Cardiac muscle cell (in vitro differentiated cells and primary cell): ENCODE data around the gene VWA7. TPM values are rescaled to one million over a fixed set of nuclear protein-coding genes. Genes with fewer than 3 reads are reported as not detected.
"Not testable (repeated sequence)": the region's sequence is repeated elsewhere in the genome, so short reads cannot be mapped to it uniquely, and the experiment has no call there.

ENCODE experiments used
- DNase-seq, 2 donors: peaks; one replicate each; pipeline versions ENCODE4 v3.0.0 to v3.0.0-alpha.2; 2010 to 2017; ENCODE audit warnings: low read depth in 1 of 2, low spot score in 1 of 2
- H3K27ac ChIP-seq: fragments of 200-600 bp; sonication (generic); 2 replicates; pipeline ENCODE4 v1.5.1; 2016
- H3K27me3 ChIP-seq: fragments of 200-600 bp; sonication (generic); 2 replicates; pipeline ENCODE4 v1.6.0; 2016; ENCODE audit warnings: control low read depth
- H3K36me3 ChIP-seq: fragments of 200-600 bp; sonication (generic); 2 replicates; pipeline ENCODE4 v1.5.1; 2016; ENCODE audit warnings: control low read depth
- H3K4me1 ChIP-seq: fragments of 200-600 bp; sonication (generic); 2 replicates; pipeline ENCODE4 v1.8.1; 2017; ENCODE audit warnings: low read depth, mild to moderate bottlenecking, mixed run types
- H3K4me3 ChIP-seq: fragments of 200-600 bp; sonication (generic); 2 replicates; pipeline ENCODE4 v1.5.1; 2016; ENCODE audit warnings: mild to moderate bottlenecking
- H3K9me3 ChIP-seq: fragments of 200-600 bp; sonication (generic); 2 replicates; pipeline ENCODE4 v1.5.1; 2017; ENCODE audit warnings: low read depth, mild to moderate bottlenecking, control low read depth
- CTCF ChIP-seq: IDR thresholded peaks from 2 replicates; pipeline ENCODE4 v1.5.1; 2012; ENCODE audit warnings: low read depth, mild to moderate bottlenecking, low read length
- polyA plus RNA-seq: library from polyadenylated mRNA; unstranded; fragments of >200 nt; fragmentation: Nextera tagmentation; extraction: Ambion mirVana; gene quantifications from 2 replicates; pipeline ENCODE4 v1.2.1, GENCODE V29; 2016
- total RNA-seq: library from RNA; depleted of rRNA; stranded (reverse); fragments of >200 nt; gene quantifications from 2 replicates; pipeline ENCODE4 v1.2.3, GENCODE V29; 2016

VWA7 gene
- total and polyA plus RNA-seq, 2 experiments from 2014 or later = 9.9 to 24.7 TPM

DNA sequence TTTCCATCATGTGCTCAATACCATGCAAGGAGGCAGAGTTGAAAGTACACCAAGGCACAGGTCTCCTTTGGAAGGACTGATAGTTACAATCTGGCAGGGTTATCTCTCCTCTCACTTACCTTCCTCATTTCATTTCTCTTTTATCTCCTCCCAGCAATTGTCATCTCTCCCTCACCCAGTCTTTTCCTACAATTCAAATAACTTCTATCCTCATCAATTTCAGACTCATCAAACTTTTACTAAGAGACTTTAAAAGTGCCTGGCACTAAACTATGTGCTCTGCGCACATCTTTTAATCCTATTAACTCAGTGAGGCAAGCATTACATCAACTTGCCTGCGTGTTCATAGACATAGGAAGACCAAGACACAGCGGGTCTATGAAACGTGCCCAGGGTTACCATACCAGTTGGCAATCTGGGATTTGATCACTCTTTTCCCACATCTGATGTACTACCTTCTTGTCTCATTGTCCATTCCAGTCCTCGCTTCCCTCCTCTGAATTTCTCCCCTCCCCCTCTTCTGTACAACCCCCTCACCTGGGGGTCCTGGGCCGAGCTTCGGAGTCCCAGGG, 17.3 kb upstream of the VWA7 start:
- TF ChIP-seq CTCF = no peak
- H3K9me3 ChIP-seq = no peaks in the 10 kb centered on the region
- no peaks in the 10 kb centered on the region for H3K27me3 ChIP-seq
- H3K4me1 ChIP-seq = peaks cover 7% of the 10 kb centered on the region
- H3K4me3 ChIP-seq = peak overlapping the region; percentile 76
- peak in 1 of 2 donors; percentile 52 for DNase-seq
- peak overlapping the region; percentile 100 for H3K27ac ChIP-seq
- peaks cover 6% of the 10 kb centered on the region for H3K36me3 ChIP-seq

- H3K4me3 ChIP-seq = peak overlapping the region; percentile 76
- not testable (repeated sequence) for DNase-seq, H3K36me3 ChIP-seq, H3K27me3 ChIP-seq, H3K9me3 ChIP-seq, H3K27ac ChIP-seq, H3K4me1 ChIP-seq
These were observed 16.8 kb upstream of the VWA7 start for GRCh38 chr6:31793927-31794245.

GRCh38 chr6:31792761-31793171, 15.6 kb upstream of the VWA7 start:
- peaks cover 9% of the 10 kb centered on the region for H3K36me3 ChIP-seq
- no peaks in the 10 kb centered on the region for H3K9me3 ChIP-seq
- H3K27me3 ChIP-seq = no peaks in the 10 kb centered on the region
- H3K4me3 ChIP-seq = no peak overlapping the region
- peaks cover 7% of the 10 kb centered on the region for H3K4me1 ChIP-seq
- DNase-seq = peak in 1 of 2 donors; percentile 18
- H3K27ac ChIP-seq = no peak overlapping the region
- TF ChIP-seq CTCF = no peak

DNA sequence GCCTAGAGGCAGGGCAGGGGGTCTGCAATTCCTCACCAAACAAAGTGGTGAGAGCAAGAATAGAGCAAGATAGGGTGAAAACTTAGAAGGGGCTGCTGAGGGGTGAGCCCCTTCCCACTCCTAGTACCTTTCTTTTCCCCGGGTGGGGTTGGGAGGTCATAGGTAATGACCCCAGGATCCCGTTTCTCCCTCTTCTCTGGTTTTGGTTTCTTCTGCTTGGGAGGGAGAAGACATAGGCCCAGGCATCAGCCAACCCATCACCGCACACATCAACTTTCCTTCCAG, 14.9 kb upstream of the VWA7 start:
- Histone ChIP-seq H3K27ac (no peak overlapping the region), H3K4me3 (no peak overlapping the region), H3K4me1 (peaks cover 7% of the 10 kb centered on the region), H3K27me3 (no peaks in the 10 kb centered on the region), H3K36me3 (peaks cover 9% of the 10 kb centered on the region), H3K9me3 (no peaks in the 10 kb centered on the region)
- no peak for TF ChIP-seq CTCF
- no peak for DNase-seq

DNA sequence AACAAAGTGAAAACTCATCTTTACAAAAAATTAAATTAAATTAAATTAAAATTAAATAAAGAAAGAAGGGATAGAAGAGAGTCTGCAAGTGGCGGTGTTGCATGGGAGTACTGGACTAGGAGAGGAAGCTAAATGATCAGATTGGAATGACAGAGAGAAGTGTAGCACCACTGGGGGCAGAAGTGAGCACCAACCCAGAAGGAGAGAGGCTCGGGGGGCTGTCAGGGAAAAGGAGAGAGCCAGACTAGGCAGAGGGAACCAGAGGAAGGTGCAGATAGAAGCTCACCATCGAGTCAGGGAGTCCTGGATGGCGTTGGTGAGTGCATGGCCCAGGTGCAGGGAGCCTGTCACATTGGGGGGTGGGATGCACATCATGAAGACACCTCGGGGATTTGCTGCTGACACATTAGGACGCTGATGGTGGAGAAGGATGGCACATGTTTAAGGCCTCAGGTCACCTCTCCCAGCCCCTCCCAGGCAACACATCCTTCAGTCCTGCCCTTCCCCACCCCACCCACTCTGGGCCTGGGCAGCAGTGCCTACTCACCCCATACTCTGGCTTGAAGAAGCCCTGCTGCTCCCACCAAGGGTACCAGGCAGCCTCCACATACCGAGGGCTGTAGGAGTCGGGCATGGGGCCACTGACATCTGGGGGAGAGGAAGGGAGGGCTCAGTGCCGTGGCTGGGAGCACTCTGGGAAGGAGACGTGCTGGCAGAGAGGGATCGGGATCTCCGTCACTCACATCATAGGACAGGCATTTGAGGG, 14.4 kb upstream of the VWA7 start:
- Histone ChIP-seq H3K9me3 (no peaks in the 10 kb centered on the region), H3K27ac (no peak overlapping the region), H3K27me3 (no peaks in the 10 kb centered on the region), H3K36me3 (peaks cover 9% of the 10 kb centered on the region), H3K4me3 (no peak overlapping the region), H3K4me1 (peaks cover 7% of the 10 kb centered on the region)
- DNase-seq = peak; percentile 64 to 78
- TF ChIP-seq CTCF = peak; percentile 76

GRCh38 chr6:31785475-31785874, 8.3 kb upstream of the VWA7 start:
- Histone ChIP-seq H3K4me3 (no peak overlapping the region), H3K36me3 (peaks cover 3% of the 10 kb centered on the region), H3K27me3 (no peaks in the 10 kb centered on the region), H3K4me1 (no peaks in the 10 kb centered on the region), H3K9me3 (no peaks in the 10 kb centered on the region), H3K27ac (no peak overlapping the region)
- DNase-seq = no peak
- TF ChIP-seq CTCF = no peak
